H9 (cell line): ENCODE data around the gene LIN54. TPM values are rescaled to one million over a fixed set of nuclear protein-coding genes. Genes with fewer than 3 reads are reported as not detected.
A peak's percentile ranks its signal among the peaks of the same experiment; 100 is the strongest.

Experiments used
- DNase-seq: peaks from one replicate; pipeline ENCODE4 v3.0.0-alpha.2; 2017
- H2AFZ ChIP-seq: one replicate; pipeline ENCODE4 v1.6.1; 2013; ENCODE audit warnings: mild to moderate bottlenecking, low read length, control low read depth, moderate library complexity
- H2AK5ac ChIP-seq: 2 replicates; pipeline ENCODE4 v1.6.1; 2013; ENCODE audit warnings: low read length, control low read depth, mixed read lengths; ENCODE audit not compliant: insufficient read length
- H2BK120ac ChIP-seq: one replicate; pipeline ENCODE4 v1.6.1; 2013; ENCODE audit warnings: low read depth, mild to moderate bottlenecking, low read length, control low read depth, inconsistent platforms; ENCODE audit not compliant: poor library complexity, severe bottlenecking
- H2BK12ac ChIP-seq: 2 replicates; pipeline ENCODE4 v1.6.1; 2013; ENCODE audit warnings: low read length, control low read depth, mixed read lengths, low read depth; ENCODE audit not compliant: insufficient read length
- H2BK15ac ChIP-seq: 2 replicates; pipeline ENCODE4 v1.6.1; 2013; ENCODE audit warnings: low read depth, low read length, control low read depth
- H2BK20ac ChIP-seq: one replicate; pipeline ENCODE4 v1.6.1; 2013; ENCODE audit warnings: low read depth, mild to moderate bottlenecking, low read length, control low read depth, inconsistent platforms; ENCODE audit not compliant: poor library complexity, severe bottlenecking
- H2BK5ac ChIP-seq: 2 replicates; pipeline ENCODE4 v1.6.1; 2013; ENCODE audit warnings: low read length, control low read depth, mixed read lengths; ENCODE audit not compliant: insufficient read length
- H3K14ac ChIP-seq: 2 replicates; pipeline ENCODE4 v1.6.1; 2013; ENCODE audit warnings: low read length, control low read depth; ENCODE audit not compliant: insufficient read depth
- H3K18ac ChIP-seq: 2 replicates; pipeline ENCODE4 v1.6.1; 2013; ENCODE audit warnings: low read depth, mild to moderate bottlenecking, mixed read lengths, low read length, control low read depth; ENCODE audit not compliant: insufficient read length
- H3K23ac ChIP-seq: 2 replicates; pipeline ENCODE4 v1.6.1; 2013; ENCODE audit warnings: low read length, control low read depth, mixed read lengths, low read depth; ENCODE audit not compliant: insufficient read length
- H3K23me2 ChIP-seq: 2 replicates; pipeline ENCODE4 v1.6.1; 2013; ENCODE audit warnings: low read depth, mild to moderate bottlenecking, mixed read lengths, low read length, control low read depth; ENCODE audit not compliant: insufficient read length, poor library complexity, severe bottlenecking
- H3K27ac ChIP-seq: 2 replicates; pipeline ENCODE4 v1.5.1; 2013; ENCODE audit warnings: low read length, control low read depth, mixed read lengths, low read depth; ENCODE audit not compliant: insufficient read length
- H3K27me3 ChIP-seq: 2 replicates; pipeline ENCODE4 v1.6.1; 2013; ENCODE audit warnings: low read length, control low read depth, inconsistent platforms; ENCODE audit not compliant: insufficient read depth
- H3K4ac ChIP-seq: 2 replicates; pipeline ENCODE4 v1.6.1; 2013; ENCODE audit warnings: low read depth, mild to moderate bottlenecking, control low read depth, inconsistent platforms, low read length, moderate library complexity
- H3K4me1 ChIP-seq: 2 replicates; pipeline ENCODE4 v1.6.1; 2013; ENCODE audit warnings: low read length, control low read depth, inconsistent platforms; ENCODE audit not compliant: insufficient read depth
- H3K4me2 ChIP-seq: 2 replicates; pipeline ENCODE4 v1.6.1; 2013; ENCODE audit warnings: low read length, control low read depth, mixed read lengths; ENCODE audit not compliant: insufficient read length, insufficient read depth
- H3K56ac ChIP-seq: 2 replicates; pipeline ENCODE4 v1.6.1; 2013; ENCODE audit warnings: low read depth, mild to moderate bottlenecking, mixed read lengths, low read length, control low read depth; ENCODE audit not compliant: insufficient read length
- H3K79me1 ChIP-seq: 2 replicates; pipeline ENCODE4 v1.6.1; 2013; ENCODE audit warnings: low read depth, mild to moderate bottlenecking, moderate library complexity, low read length, control low read depth, inconsistent platforms; ENCODE audit not compliant: insufficient read depth, poor library complexity, severe bottlenecking
- H3K79me2 ChIP-seq: 2 replicates; pipeline ENCODE4 v1.6.1; 2013; ENCODE audit warnings: low read length, control low read depth, inconsistent platforms; ENCODE audit not compliant: insufficient read depth
- H3K9ac ChIP-seq: 2 replicates; pipeline ENCODE4 v1.6.1; 2013; ENCODE audit warnings: low read length, control low read depth, mixed read lengths; ENCODE audit not compliant: insufficient read length; ENCODE audit errors: extremely low read depth
- H3K9me3 ChIP-seq: one replicate; pipeline ENCODE4 v1.6.1; 2013; ENCODE audit warnings: low read depth, low read length, inconsistent platforms; ENCODE audit not compliant: control insufficient read depth
- H3T11ph ChIP-seq: one replicate; pipeline ENCODE4 v1.6.1; 2013; ENCODE audit warnings: mild to moderate bottlenecking, low read length, control low read depth, inconsistent platforms
- H4K20me1 ChIP-seq: one replicate; pipeline ENCODE4 v1.6.1; 2013; ENCODE audit not compliant: control insufficient read depth, insufficient read length, insufficient read depth
- H4K5ac ChIP-seq: 2 replicates; pipeline ENCODE4 v1.6.1; 2013; ENCODE audit warnings: low read depth, mild to moderate bottlenecking, mixed read lengths, low read length, control low read depth; ENCODE audit not compliant: insufficient read length
- H4K8ac ChIP-seq: replicated peaks from 2 replicates; pipeline ENCODE4 v1.6.1; 2013; ENCODE audit warnings: low read length, control low read depth, mixed read lengths, low read depth; ENCODE audit not compliant: insufficient read length
- H4K91ac ChIP-seq: 2 replicates; pipeline ENCODE4 v1.6.1; 2013; ENCODE audit warnings: low read depth, mild to moderate bottlenecking, moderate library complexity, mixed read lengths, low read length, control low read depth; ENCODE audit not compliant: insufficient read length
- H3K27ac Mint-ChIP-seq, 3 experiments: 2 replicates in 2 of 3; 3 replicates in 1 of 3; pipeline ENCODE4 v1.8.0; 2020 to 2021; ENCODE audit warnings: mixed read lengths in 3 of 3, mild to moderate bottlenecking in 1 of 3, moderate library complexity in 1 of 3
- H3K27me3 Mint-ChIP-seq: 2 replicates; pipeline ENCODE4 v1.8.0; 2021; ENCODE audit warnings: low read depth, mild to moderate bottlenecking, moderate library complexity, mixed read lengths
- H3K36me3 Mint-ChIP-seq, 3 experiments: 2 replicates in 2 of 3; 3 replicates in 1 of 3; pipeline ENCODE4 v1.8.0; 2020 to 2021; ENCODE audit warnings: low read depth in 3 of 3, mixed read lengths in 3 of 3; ENCODE audit not compliant: insufficient read depth in 1 of 3
- H3K4me1 Mint-ChIP-seq, 2 experiments: 2 replicates each; pipeline ENCODE4 v1.8.0; 2020; ENCODE audit warnings: mixed read lengths in 2 of 2
- H3K4me3 Mint-ChIP-seq, 2 experiments: 2 replicates in 1 of 2; 3 replicates in 1 of 2; pipeline ENCODE4 v1.8.0; 2020 to 2021; ENCODE audit warnings: mild to moderate bottlenecking in 2 of 2, mixed read lengths in 2 of 2, moderate library complexity in 1 of 2
- H3K9me3 Mint-ChIP-seq, 2 experiments: 2 replicates in 1 of 2; 3 replicates in 1 of 2; pipeline ENCODE4 v1.8.0; 2020; ENCODE audit warnings: mild to moderate bottlenecking in 2 of 2, mixed read lengths in 2 of 2, moderate library complexity in 1 of 2
- CTCF ChIP-seq: fragments of 200-600 bp; sonication (generic); conservative IDR thresholded peaks from 3 replicates; pipeline ENCODE4 v1.8.0; 2021; ENCODE audit warnings: antibody characterized with exemption, mild to moderate bottlenecking
- WGBS: extraction: QIAGEN DNeasy Blood & Tissue Kit; methylation state at CpG from one replicate; pipeline ENCODE4 v1.1.7; 2013; ENCODE audit warnings: missing lambda C conversion rate, low lambda C conversion rate, mixed read lengths; ENCODE audit not compliant: insufficient read length; ENCODE audit errors: extremely low coverage; 5-methylcytosine and 5-hydroxymethylcytosine counted together
- total RNA-seq: library from RNA; stranded (reverse); gene quantifications from 2 replicates; pipeline ENCODE4 v1.2.1, GENCODE V29; 2021

Gene LIN54
- total RNA-seq, 1 experiment from 2014 or later, result 16.3 TPM

DNA sequence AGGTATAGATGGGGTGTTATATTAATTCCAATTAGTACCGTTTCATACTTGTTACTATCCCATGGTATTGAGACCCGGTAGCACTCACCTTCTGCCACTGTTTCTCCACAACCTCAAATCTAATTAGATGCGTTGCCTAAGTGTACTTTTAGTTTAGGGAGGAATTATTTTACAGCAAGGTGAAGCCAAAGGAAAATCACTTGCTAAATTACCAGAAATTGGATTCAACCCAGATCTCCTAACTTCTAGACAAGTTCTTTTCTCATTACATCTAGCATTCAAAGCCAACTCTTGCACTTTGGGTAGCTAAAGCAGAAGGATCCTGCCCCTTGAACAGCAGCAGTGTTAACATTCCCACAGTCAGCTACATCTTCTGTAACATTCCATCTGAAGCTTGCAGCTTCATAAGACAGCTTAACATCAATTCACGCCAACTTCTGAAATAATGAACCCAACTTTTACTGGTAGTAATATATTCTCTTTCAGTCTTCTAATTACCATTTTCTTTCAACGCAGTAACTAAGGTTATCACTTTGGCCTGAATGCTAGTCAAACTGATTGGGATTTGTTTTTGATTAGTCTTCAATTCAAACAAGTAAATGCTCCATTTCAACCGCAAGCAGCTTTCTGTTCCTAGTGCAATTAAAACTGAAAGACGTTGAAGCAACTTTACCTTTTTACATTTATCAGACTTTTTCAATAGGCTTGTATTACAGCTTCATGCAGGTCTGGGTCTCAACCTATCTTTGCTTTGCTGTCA, 118.7 kb downstream of the LIN54 start:
- peak overlapping the region; percentile 96 to 99 (median 97) for H3K27ac Mint-ChIP-seq
- H4K8ac ChIP-seq, result no peak overlapping the region
- WGBS, result no CpG with 5 or more reads among the region's 7 CpGs
- H3K4me1 Mint-ChIP-seq, result peaks cover 14 to 32% of the 10 kb centered on the region in 2 experiments
- H2BK20ac ChIP-seq, result no peak overlapping the region
- no peak overlapping the region for H2BK120ac ChIP-seq
- peak overlapping the region; percentile 87 for H3K4me2 ChIP-seq
- no peak overlapping the region for H3K4ac ChIP-seq
- peaks cover 6% of the 10 kb centered on the region for H3K23me2 ChIP-seq
- H2AFZ ChIP-seq, result no peak overlapping the region
- no peak overlapping the region for H3K18ac ChIP-seq
- H3K23ac ChIP-seq, result no peak overlapping the region
- no peak overlapping the region for H2BK5ac ChIP-seq
- peak overlapping the region; percentile 90 to 95 for H3K4me3 Mint-ChIP-seq
- H3K14ac ChIP-seq, result no peak overlapping the region
- H3K56ac ChIP-seq, result no peak overlapping the region
- H3K79me2 ChIP-seq, result peaks cover 15% of the 10 kb centered on the region; the same call in 1 of the 2 replicates
- no peak overlapping the region for H2BK12ac ChIP-seq
- no peak overlapping the region for H4K5ac ChIP-seq
- TF ChIP-seq CTCF, result no peak
- H2BK15ac ChIP-seq, result no peak overlapping the region
- peak overlapping the region; percentile 76 for H3K9ac ChIP-seq
- no peaks in the 10 kb centered on the region for H4K20me1 ChIP-seq
- H3K4me1 ChIP-seq, result no peaks in the 10 kb centered on the region; the same call in 1 of the 2 replicates
- no peak for DNase-seq
- no peak overlapping the region for H4K91ac ChIP-seq
- no peaks in the 10 kb centered on the region for H3K27me3 Mint-ChIP-seq
- H3K79me1 ChIP-seq, result peaks cover 3% of the 10 kb centered on the region
- H3T11ph ChIP-seq, result no peak overlapping the region
- peak overlapping the region; percentile 74 for H3K27ac ChIP-seq
- no peaks in the 10 kb centered on the region for H3K9me3 ChIP-seq
- peaks cover 15 to 31% (median 25%) of the 10 kb centered on the region in 3 experiments; a peak in 6 of 7 replicates for H3K36me3 Mint-ChIP-seq
- H2AK5ac ChIP-seq, result no peak overlapping the region
- no peaks in the 10 kb centered on the region for H3K27me3 ChIP-seq
- H3K9me3 Mint-ChIP-seq, result no peaks in the 10 kb centered on the region
